Mesothelial cell of epicardium (in vitro differentiated cells): ENCODE data around the gene CSNK1D. TPM values are rescaled to one million over a fixed set of nuclear protein-coding genes. Genes with fewer than 3 reads are reported as not detected.
A peak's percentile ranks its signal among the peaks of the same experiment; 100 is the strongest.

Experiments
- DNase-seq, 2 experiments: peaks; one replicate each; pipeline ENCODE4 v3.0.0; 2021; ENCODE audit warnings: low spot score in 2 of 2; ENCODE audit not compliant: unreplicated experiment in 2 of 2
- H3K27ac Mint-ChIP-seq: 2 replicates; pipeline ENCODE4 v1.8.0; 2021; ENCODE audit warnings: mixed read lengths
- H3K27me3 Mint-ChIP-seq: 2 replicates; pipeline ENCODE4 v1.8.0; 2021; ENCODE audit warnings: low read depth, mixed read lengths
- H3K36me3 Mint-ChIP-seq: 2 replicates; pipeline ENCODE4 v1.8.0; 2021; ENCODE audit warnings: mixed read lengths
- H3K4me1 Mint-ChIP-seq: 2 replicates; pipeline ENCODE4 v1.8.0; 2021; ENCODE audit warnings: mixed read lengths
- H3K4me3 Mint-ChIP-seq: 2 replicates; pipeline ENCODE4 v1.8.0; 2021; ENCODE audit warnings: mild to moderate bottlenecking, moderate library complexity, mixed read lengths
- H3K9me3 Mint-ChIP-seq: 2 replicates; pipeline ENCODE4 v1.8.0; 2021; ENCODE audit warnings: mixed read lengths
- total RNA-seq: library from RNA; stranded (reverse); gene quantifications from 3 replicates; pipeline ENCODE4 v1.2.1, GENCODE V29; 2021
- TF ChIP-seq, protein P1 (sequence below): fragments of 200-600 bp; sonication (generic); IDR thresholded peaks from one replicate; pipeline ENCODE4 v1.5.0; 2021; ENCODE audit warnings: antibody characterized with exemption; ENCODE audit not compliant: unreplicated experiment

Gene CSNK1D
- total RNA-seq, 1 donor from 2014 or later = 204 TPM

DNA sequence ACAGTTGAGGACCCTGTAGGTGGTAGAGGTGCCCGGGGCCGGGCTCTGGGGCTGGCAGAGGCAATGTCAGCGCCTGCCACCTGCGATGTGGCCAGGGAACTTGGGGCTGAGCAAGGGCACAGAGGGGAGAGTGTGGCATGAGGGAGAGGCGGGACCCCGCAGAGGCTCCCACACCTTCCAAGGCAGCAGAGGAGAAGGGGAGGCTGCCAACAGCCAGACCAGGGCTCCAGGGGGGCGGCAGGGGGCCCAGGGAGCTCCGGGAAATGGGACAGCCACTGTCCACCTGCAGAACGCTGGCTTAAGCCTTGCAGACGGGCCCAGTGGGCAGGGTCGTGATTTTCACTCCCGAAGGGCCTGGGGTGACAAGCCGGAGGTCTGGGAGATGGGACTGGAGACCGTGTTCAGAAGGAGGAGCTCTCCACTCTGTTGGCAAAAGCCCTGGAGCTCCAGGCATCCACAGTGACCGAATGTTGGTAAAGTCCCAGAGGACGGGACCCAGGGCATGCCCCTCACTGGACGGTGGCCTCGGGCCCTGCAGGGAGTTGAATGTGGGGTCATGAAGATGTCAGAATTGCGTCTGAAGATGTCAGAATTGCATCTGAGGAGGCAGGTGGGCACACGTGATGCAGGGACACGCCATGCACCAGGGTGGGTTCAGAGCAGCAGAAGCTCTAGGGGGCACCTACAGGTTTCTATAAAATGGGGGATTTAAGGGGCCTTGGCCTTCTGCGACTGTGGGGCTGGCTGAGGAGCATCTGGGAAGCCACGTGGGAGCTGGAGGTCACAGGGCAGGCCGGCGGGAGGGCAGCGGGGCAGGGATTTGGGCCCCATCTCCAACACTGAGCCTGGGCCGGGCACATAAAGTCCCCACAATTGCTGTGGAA is 25.3 kb upstream of the CSNK1D start:
- H3K27ac Mint-ChIP-seq = no peak overlapping the region
- H3K9me3 Mint-ChIP-seq = no peaks in the 10 kb centered on the region
- H3K36me3 Mint-ChIP-seq = no peaks in the 10 kb centered on the region
- TF ChIP-seq, protein P1, sequence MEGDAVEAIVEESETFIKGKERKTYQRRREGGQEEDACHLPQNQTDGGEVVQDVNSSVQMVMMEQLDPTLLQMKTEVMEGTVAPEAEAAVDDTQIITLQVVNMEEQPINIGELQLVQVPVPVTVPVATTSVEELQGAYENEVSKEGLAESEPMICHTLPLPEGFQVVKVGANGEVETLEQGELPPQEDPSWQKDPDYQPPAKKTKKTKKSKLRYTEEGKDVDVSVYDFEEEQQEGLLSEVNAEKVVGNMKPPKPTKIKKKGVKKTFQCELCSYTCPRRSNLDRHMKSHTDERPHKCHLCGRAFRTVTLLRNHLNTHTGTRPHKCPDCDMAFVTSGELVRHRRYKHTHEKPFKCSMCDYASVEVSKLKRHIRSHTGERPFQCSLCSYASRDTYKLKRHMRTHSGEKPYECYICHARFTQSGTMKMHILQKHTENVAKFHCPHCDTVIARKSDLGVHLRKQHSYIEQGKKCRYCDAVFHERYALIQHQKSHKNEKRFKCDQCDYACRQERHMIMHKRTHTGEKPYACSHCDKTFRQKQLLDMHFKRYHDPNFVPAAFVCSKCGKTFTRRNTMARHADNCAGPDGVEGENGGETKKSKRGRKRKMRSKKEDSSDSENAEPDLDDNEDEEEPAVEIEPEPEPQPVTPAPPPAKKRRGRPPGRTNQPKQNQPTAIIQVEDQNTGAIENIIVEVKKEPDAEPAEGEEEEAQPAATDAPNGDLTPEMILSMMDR = no peak
- H3K27me3 Mint-ChIP-seq = peaks cover 24% of the 10 kb centered on the region
- peaks cover 47% of the 10 kb centered on the region for H3K4me1 Mint-ChIP-seq
- H3K4me3 Mint-ChIP-seq = no peak overlapping the region
- DNase-seq = no peak

DNA sequence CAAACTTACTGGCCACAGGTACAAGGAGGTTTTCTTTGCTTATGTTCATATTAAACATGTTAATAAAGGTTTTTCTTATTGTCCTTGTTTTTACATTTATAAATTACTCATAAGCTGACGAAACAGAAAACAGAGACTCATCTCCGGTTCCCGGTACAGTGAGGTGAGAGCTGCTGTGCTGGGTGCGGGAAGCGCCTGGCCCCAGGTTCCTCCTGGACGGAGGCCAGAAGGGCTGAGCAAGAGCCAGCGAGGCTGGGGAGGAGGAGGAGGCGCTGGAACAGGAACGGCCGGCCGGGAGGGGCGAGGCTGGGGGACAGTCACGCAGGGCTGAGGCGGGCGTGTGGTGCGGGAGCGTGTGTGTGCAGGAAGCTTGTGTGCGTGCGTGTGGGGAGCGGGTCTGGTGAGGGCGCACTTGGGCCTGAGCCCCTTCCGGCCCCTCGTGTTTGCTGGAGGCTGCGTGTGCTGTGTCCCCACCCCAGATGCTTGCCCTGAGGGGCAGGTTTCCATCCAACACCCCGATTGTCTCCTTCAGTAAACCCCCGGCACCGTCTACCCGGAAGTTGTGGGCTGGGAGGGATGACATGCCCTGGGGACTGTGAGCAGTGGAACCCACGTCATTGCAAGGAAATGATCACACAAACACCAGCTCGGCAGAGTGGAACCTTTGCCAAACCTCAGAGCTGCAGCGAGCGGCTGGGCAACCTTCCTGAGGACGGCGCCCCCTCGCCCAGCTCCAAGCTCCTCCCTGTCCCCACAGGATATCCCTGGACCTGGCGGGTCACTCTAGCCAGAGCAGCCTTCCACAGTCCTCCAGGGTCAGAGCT is 24.4 kb upstream of the CSNK1D start:
- peaks cover 24% of the 10 kb centered on the region for H3K27me3 Mint-ChIP-seq
- peaks cover 45% of the 10 kb centered on the region for H3K4me1 Mint-ChIP-seq
- DNase-seq = peak in 1 of 2 experiments; percentile 62
- H3K9me3 Mint-ChIP-seq = no peaks in the 10 kb centered on the region
- TF ChIP-seq, protein P1 = no peak
- H3K4me3 Mint-ChIP-seq = peak overlapping the region; percentile 49
- peak overlapping the region; percentile 91 for H3K27ac Mint-ChIP-seq
- H3K36me3 Mint-ChIP-seq = no peaks in the 10 kb centered on the region

DNA sequence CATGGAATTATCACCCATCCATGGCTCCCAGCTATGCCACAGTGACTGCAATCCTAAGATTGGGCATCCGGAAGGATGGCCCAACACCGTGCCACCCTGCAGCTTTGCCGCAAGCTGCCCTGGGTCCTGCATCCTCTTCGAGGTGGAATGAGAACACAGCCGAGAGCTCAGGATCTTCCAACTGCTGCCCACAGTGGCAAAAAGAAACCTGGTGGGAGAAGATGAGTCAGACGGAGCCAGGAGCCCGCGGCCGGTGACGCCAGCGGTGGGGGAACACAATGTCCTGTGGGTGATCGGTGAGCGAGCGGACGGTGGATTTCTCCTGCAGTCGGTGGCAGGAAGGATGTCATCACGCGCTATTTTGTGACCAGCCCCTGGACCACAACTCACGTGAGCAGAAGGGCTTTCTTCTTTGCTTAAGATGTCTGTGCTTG is 23.8 kb upstream of the CSNK1D start:
- TF ChIP-seq, protein P1 = no peak
- Mint-ChIP-seq H3K4me3 (peak overlapping the region; percentile 49), H3K9me3 (no peaks in the 10 kb centered on the region), H3K36me3 (no peaks in the 10 kb centered on the region), H3K27ac (peak overlapping the region; percentile 25), H3K27me3 (peaks cover 24% of the 10 kb centered on the region), H3K4me1 (peaks cover 43% of the 10 kb centered on the region)
- DNase-seq = no peak

DNA sequence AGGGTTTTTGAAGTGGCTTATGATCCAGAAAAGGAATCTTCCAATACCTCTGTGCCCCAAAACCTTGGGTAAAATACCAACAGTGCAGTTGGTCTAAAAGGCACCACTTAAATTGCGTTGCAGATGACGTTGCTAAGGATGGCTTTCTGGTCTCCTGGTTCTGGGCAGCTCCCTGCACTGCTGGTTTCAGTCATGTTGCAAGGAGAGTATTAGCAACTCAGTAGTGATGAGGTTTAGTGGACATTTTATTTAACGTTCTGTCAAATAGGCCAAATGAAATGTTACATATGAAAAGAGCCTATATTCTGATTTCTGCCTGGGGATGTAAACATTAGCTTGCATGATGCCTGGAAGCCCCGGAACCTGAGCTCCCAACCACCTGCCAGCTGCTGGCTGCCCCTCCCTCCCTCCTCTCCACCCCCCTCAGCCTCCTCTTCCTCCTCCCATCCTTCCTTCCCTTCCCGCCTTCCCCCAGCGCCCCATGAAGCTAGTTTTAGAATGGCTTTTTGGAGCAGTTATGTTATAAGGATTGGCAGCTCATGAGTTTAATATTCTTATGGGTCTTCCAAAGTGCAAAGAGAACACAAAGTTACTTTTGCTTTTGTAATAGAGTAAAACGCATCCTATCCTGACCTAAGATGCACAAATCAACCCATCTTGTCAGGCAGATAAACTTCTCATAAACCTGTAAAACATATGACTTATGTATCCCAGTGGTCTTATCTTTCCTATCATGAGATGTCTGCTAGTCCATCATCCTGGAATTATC is 23.2 kb upstream of the CSNK1D start:
- Mint-ChIP-seq H3K27me3 (peaks cover 24% of the 10 kb centered on the region), H3K27ac (peak overlapping the region; percentile 25), H3K36me3 (no peaks in the 10 kb centered on the region), H3K4me3 (no peak overlapping the region), H3K9me3 (no peaks in the 10 kb centered on the region), H3K4me1 (peaks cover 39% of the 10 kb centered on the region)
- TF ChIP-seq, protein P1 = no peak
- no peak for DNase-seq

DNA sequence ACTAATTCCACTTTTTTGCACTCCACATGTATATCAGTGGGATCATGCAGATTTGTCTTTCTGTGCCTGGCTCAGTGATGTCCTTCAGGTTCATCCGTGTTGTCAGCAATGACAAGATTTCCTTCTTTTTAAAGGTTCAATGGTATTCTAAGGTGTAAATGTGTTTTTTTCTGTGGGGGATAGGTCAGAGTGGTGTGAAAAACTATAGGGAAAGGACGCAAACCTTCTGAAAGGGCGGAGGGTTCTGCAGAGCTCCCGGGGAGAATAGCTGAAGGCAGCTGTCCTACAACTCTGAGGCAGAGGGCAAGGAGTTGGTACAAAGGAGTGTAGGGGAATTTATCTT is 21.9 kb upstream of the CSNK1D start:
- TF ChIP-seq, protein P1 = no peak
- H3K4me3 Mint-ChIP-seq = no peak overlapping the region
- no peak for DNase-seq
- H3K27ac Mint-ChIP-seq = peak overlapping the region; percentile 7
- H3K4me1 Mint-ChIP-seq = peaks cover 34% of the 10 kb centered on the region
- H3K27me3 Mint-ChIP-seq = peaks cover 24% of the 10 kb centered on the region
- H3K9me3 Mint-ChIP-seq = no peaks in the 10 kb centered on the region
- H3K36me3 Mint-ChIP-seq = no peaks in the 10 kb centered on the region
